BLaER1 treated with 17β-estradiol and CSF1 and Interleukin-3, amounts not matched to agents 10 nM and 100 nM (cell line): ENCODE measurements around the gene TSEN34.
"Not testable (repeated sequence)": the region's sequence is repeated elsewhere in the genome, so short reads cannot be mapped to it uniquely, and the experiment has no call there.

ENCODE experiments used
- H3K27ac ChIP-seq, 11 experiments: shearing (Covaris generic); formaldehyde crosslinking; 2 replicates each; pipeline ENCODE4 v1.8.1; 2022
- H3K27me3 ChIP-seq, 11 experiments: shearing (Covaris generic); formaldehyde crosslinking; 2 replicates each; pipeline ENCODE4 v1.8.1; 2022
- H3K36me3 ChIP-seq, 11 experiments: shearing (Covaris generic); formaldehyde crosslinking; 2 replicates each; pipeline ENCODE4 v1.8.1; 2022
- H3K4me1 ChIP-seq, 10 experiments: shearing (Covaris generic); formaldehyde crosslinking; 2 replicates each; pipeline ENCODE4 v1.8.1; 2022
- H3K4me2 ChIP-seq, 11 experiments: shearing (Covaris generic); formaldehyde crosslinking; 2 replicates each; pipeline ENCODE4 v1.8.1; 2022
- H3K4me3 ChIP-seq, 10 experiments: shearing (Covaris generic); formaldehyde crosslinking; 2 replicates each; pipeline ENCODE4 v1.8.1; 2022
- H3K9ac ChIP-seq, 11 experiments: shearing (Covaris generic); formaldehyde crosslinking; 2 replicates each; pipeline ENCODE4 v1.8.1; 2022
- H3K9me3 ChIP-seq, 11 experiments: shearing (Covaris generic); formaldehyde crosslinking; replicated peaks in 1 of 11; 2 replicates each; pipeline ENCODE4 v1.8.1; 2022
- H4K20me1 ChIP-seq, 11 experiments: shearing (Covaris generic); formaldehyde crosslinking; 2 replicates each; pipeline ENCODE4 v1.8.1; 2022
- Cebpa-rat ChIP-seq, 11 experiments: shearing (Covaris generic); IDR thresholded peaks; 2 replicates each; pipeline ENCODE4 v1.8.1; 2022

The TSEN34 gene

GRCh38 chr19:54229146-54229545 is 38.0 kb downstream of the TSEN34 start:
- peaks cover 0 to 22% (median 8%) of the 10 kb centered on the region in 11 experiments; a peak in 13 of 22 replicates for H3K9me3 ChIP-seq
- no peaks in the 10 kb centered on the region for H3K36me3 ChIP-seq
- H3K27me3 ChIP-seq = no peaks in the 10 kb centered on the region
- no peak overlapping the region for H3K4me2 ChIP-seq
- no peak for TF ChIP-seq Cebpa-rat (IDR thresholded peaks at IDR 0.05)
- H3K27ac ChIP-seq = no peak overlapping the region
- H4K20me1 ChIP-seq = no peaks in the 10 kb centered on the region
- H3K9ac ChIP-seq = no peak overlapping the region
- H3K4me1 ChIP-seq = peaks cover 0 to 21% (median 0%) of the 10 kb centered on the region in 10 experiments; a peak in 7 of 20 replicates
- H3K4me3 ChIP-seq = no peak overlapping the region

GRCh38 chr19:54230031-54230430 is 38.9 kb downstream of the TSEN34 start:
- H3K4me2 ChIP-seq = no peak overlapping the region
- TF ChIP-seq Cebpa-rat (IDR thresholded peaks at IDR 0.05) = no peak
- H3K36me3 ChIP-seq = peaks cover 0 to 1% (median 0%) of the 10 kb centered on the region in 11 experiments; a peak in 2 of 22 replicates
- H3K27ac ChIP-seq = no peak overlapping the region
- H3K4me1 ChIP-seq = peaks cover 0 to 15% (median 0%) of the 10 kb centered on the region in 10 experiments; a peak in 6 of 20 replicates
- no peaks in the 10 kb centered on the region for H4K20me1 ChIP-seq
- H3K9me3 ChIP-seq = peaks cover 4 to 28% (median 14%) of the 10 kb centered on the region in 11 experiments; a peak in 21 of 22 replicates
- H3K4me3 ChIP-seq = no peak overlapping the region
- H3K9ac ChIP-seq = no peak overlapping the region
- no peaks in the 10 kb centered on the region for H3K27me3 ChIP-seq

GRCh38 chr19:54231077-54231931 is 40.2 kb downstream of the TSEN34 start:
- Histone ChIP-seq H4K20me1 (no peaks in the 10 kb centered on the region), H3K9ac (no peak overlapping the region), H3K4me2 (peak overlapping the region in 2 of 11 experiments; percentile 10 to 18; a peak in 3 of 22 replicates), H3K9me3 (peaks cover 16 to 40% (median 23%) of the 10 kb centered on the region in 11 experiments), H3K4me1 (peaks cover 0 to 14% (median 0%) of the 10 kb centered on the region in 10 experiments; a peak in 4 of 20 replicates), H3K4me3 (no peak overlapping the region), H3K27me3 (no peaks in the 10 kb centered on the region), H3K36me3 (peaks cover 0 to 14% (median 0%) of the 10 kb centered on the region in 11 experiments; a peak in 6 of 22 replicates), H3K27ac (no peak overlapping the region)
- TF ChIP-seq Cebpa-rat (IDR thresholded peaks at IDR 0.05) = no peak

GRCh38 chr19:54233941-54234340 is 42.8 kb downstream of the TSEN34 start:
- TF ChIP-seq Cebpa-rat (IDR thresholded peaks at IDR 0.05) = no peak
- Histone ChIP-seq H3K9ac (no peak overlapping the region), H4K20me1 (no peaks in the 10 kb centered on the region), H3K4me1 (peaks cover 0 to 39% (median 11%) of the 10 kb centered on the region in 10 experiments; a peak in 14 of 20 replicates), H3K4me3 (no peak overlapping the region), H3K27ac (no peak overlapping the region), H3K4me2 (peak overlapping the region in 1 of 11 experiments; percentile 20; a peak in 1 of 22 replicates), H3K36me3 (peaks cover 0 to 40% (median 0%) of the 10 kb centered on the region in 11 experiments; a peak in 6 of 22 replicates), H3K27me3 (no peaks in the 10 kb centered on the region), H3K9me3 (peaks cover 13 to 29% (median 20%) of the 10 kb centered on the region in 11 experiments)

- H3K9ac ChIP-seq = peak overlapping the region in 4 of 11 experiments; percentile 9 to 76 (median 54); a peak in 5 of 22 replicates
Measured at GRCh38 chr19:54239491-54240371, 48.6 kb downstream of the TSEN34 start.

GRCh38 chr19:54240372-54241336 is 49.5 kb downstream of the TSEN34 start:
- Histone ChIP-seq H3K9ac (peak overlapping the region in 3 of 11 experiments; percentile 33 to 76 (median 75); a peak in 5 of 22 replicates), H3K27ac (peak overlapping the region in 1 of 11 experiments; percentile 77; a peak in 4 of 22 replicates), H3K4me2 (peak overlapping the region in 5 of 11 experiments; percentile 11 to 97 (median 96); a peak in 7 of 22 replicates), H3K36me3 (peaks cover 0 to 41% (median 0%) of the 10 kb centered on the region in 11 experiments; a peak in 6 of 22 replicates), H3K4me1 (peaks cover 21 to 85% (median 57%) of the 10 kb centered on the region in 10 experiments), H3K4me3 (peak overlapping the region in 3 of 10 experiments; percentile 41 to 62 (median 60); a peak in 6 of 20 replicates)
- H3K9me3 ChIP-seq, H4K20me1 ChIP-seq, H3K27me3 ChIP-seq: not testable (repeated sequence)

More at GRCh38 chr19:54239491-54240371, 48.6 kb downstream of the TSEN34 start:
- H3K4me3 ChIP-seq = peak overlapping the region in 3 of 10 experiments; percentile 41 to 60 (median 50); a peak in 6 of 20 replicates
- H3K4me1 ChIP-seq = peaks cover 13 to 76% (median 47%) of the 10 kb centered on the region in 10 experiments
- H3K27me3 ChIP-seq, H4K20me1 ChIP-seq: not testable (repeated sequence)
- H3K4me2 ChIP-seq = peak overlapping the region in 7 of 11 experiments; percentile 0 to 97 (median 40); a peak in 10 of 22 replicates
- peak overlapping the region in 4 of 11 experiments; percentile 0 to 56 (median 12); a peak in 5 of 22 replicates for H3K27ac ChIP-seq
- peaks cover 9 to 17% (median 13%) of the 10 kb centered on the region in 11 experiments; a peak in 21 of 22 replicates for H3K9me3 ChIP-seq
- H3K36me3 ChIP-seq = peaks cover 0 to 48% (median 0%) of the 10 kb centered on the region in 11 experiments; a peak in 6 of 22 replicates

GRCh38 chr19:54242234-54242633 is 51.1 kb downstream of the TSEN34 start:
- H4K20me1 ChIP-seq, H3K27me3 ChIP-seq, H3K9me3 ChIP-seq: not testable (repeated sequence)
- Histone ChIP-seq H3K4me2 (peak overlapping the region; percentile 66 to 97 (median 90)), H3K4me1 (peaks cover 36 to 94% (median 72%) of the 10 kb centered on the region in 10 experiments), H3K9ac (peak overlapping the region in 8 of 11 experiments; percentile 0 to 76 (median 58); a peak in 11 of 22 replicates), H3K4me3 (peak overlapping the region in 6 of 10 experiments; percentile 34 to 62 (median 55); a peak in 11 of 20 replicates), H3K36me3 (peaks cover 0 to 25% (median 0%) of the 10 kb centered on the region in 11 experiments; a peak in 6 of 22 replicates), H3K27ac (peak overlapping the region; percentile 18 to 80 (median 57); a peak in 18 of 22 replicates)

GRCh38 chr19:54242646-54243045 is 51.5 kb downstream of the TSEN34 start, which contains the start of gene LILRA6:
LILRA6 (minus strand) TSS chr19:54242790.
- not testable (repeated sequence) for H3K9me3 ChIP-seq, H3K27me3 ChIP-seq, H4K20me1 ChIP-seq
- peaks cover 0 to 21% (median 0%) of the 10 kb centered on the region in 11 experiments; a peak in 6 of 22 replicates for H3K36me3 ChIP-seq
- H3K4me3 ChIP-seq = peak within 1 kb of the TSS in 6 of 10 experiments; percentile 34 to 62 (median 55); a peak in 11 of 20 replicates
- peak within 1 kb of the TSS in 8 of 11 experiments; percentile 0 to 76 (median 58); a peak in 11 of 22 replicates for H3K9ac ChIP-seq
- H3K4me2 ChIP-seq = peak within 1 kb of the TSS; percentile 66 to 97 (median 90)
- peak within 1 kb of the TSS; percentile 18 to 80 (median 57); a peak in 18 of 22 replicates for H3K27ac ChIP-seq
- H3K4me1 ChIP-seq = peaks cover 40 to 94% (median 72%) of the 10 kb centered on the region in 10 experiments

- H3K9ac ChIP-seq, H3K36me3 ChIP-seq, H4K20me1 ChIP-seq, H3K9me3 ChIP-seq, H3K4me3 ChIP-seq, H3K27me3 ChIP-seq: not testable (repeated sequence)
- Histone ChIP-seq H3K27ac (0 out of 22 replicates have a peak overlapping the region, but pooled peaks of 1 of the 11 experiments have one; percentile 6), H3K4me2 (peak overlapping the region in 4 of 11 experiments; percentile 37 to 97 (median 72); a peak in 4 of 22 replicates), H3K4me1 (peaks cover 52 to 92% (median 77%) of the 10 kb centered on the region in 10 experiments)
Measured at GRCh38 chr19:54243809-54244208, 52.7 kb downstream of the TSEN34 start.
